IMR-90 (cell line): Measurements from ENCODE around the gene SERPINA12.

Source experiments
- CEBPB ChIP-seq: IDR thresholded peaks from 2 replicates; pipeline ENCODE4 v1.6.1; 2012; ENCODE audit warnings: low read depth, low read length, improper control_type of control experiment
- CTCF ChIP-seq: conservative IDR thresholded peaks from 2 replicates; pipeline ENCODE4 v1.5.1; 2012; ENCODE audit warnings: mild to moderate bottlenecking, low read depth, low read length, improper control_type of control experiment
- MAFK ChIP-seq: IDR thresholded peaks from 2 replicates; pipeline ENCODE4 v1.6.1; 2012; ENCODE audit warnings: low read depth, low read length, improper control_type of control experiment
- MAZ ChIP-seq: IDR thresholded peaks from 2 replicates; pipeline ENCODE4 v1.6.1; 2012; ENCODE audit warnings: low read depth, mild to moderate bottlenecking, low read length, improper control_type of control experiment, moderate library complexity, borderline replicate concordance
- MXI1 ChIP-seq: IDR thresholded peaks from 2 replicates; pipeline ENCODE4 v1.6.1; 2012; ENCODE audit warnings: low read depth, mild to moderate bottlenecking, low read length, moderate library complexity, borderline replicate concordance
- POLR2A ChIP-seq: IDR thresholded peaks from 2 replicates; pipeline ENCODE4 v1.6.1; 2012; ENCODE audit warnings: mild to moderate bottlenecking, low read depth, low read length
- RAD21 ChIP-seq: IDR thresholded peaks from 2 replicates; pipeline ENCODE4 v1.6.1; 2012; ENCODE audit warnings: low read length, improper control_type of control experiment
- RCOR1 ChIP-seq: IDR thresholded peaks from 2 replicates; pipeline ENCODE4 v1.6.1; 2012; ENCODE audit warnings: mild to moderate bottlenecking, low read length, improper control_type of control experiment; ENCODE audit not compliant: insufficient replicate concordance

GRCh38 chr14:94522115-94522724, 13.0 kb upstream of the SERPINA12 start:
- TF ChIP-seq POLR2A (no peak), CTCF (no peak), RAD21 (no peak), MXI1 (no peak), CEBPB (no peak), RCOR1 (no peak), MAZ (no peak), MAFK (no peak)
